SK-N-SH treated with all-trans-retinoic acid at 6 μM for 48 hours (cell line): Measurements from ENCODE around the gene EXOC4.

ENCODE experiments used
- ATAC-seq: fragments of 200-7000 bp; cut with Tn5 transposase; 3 replicates; pipeline ENCODE4 v1.9.1; 2020; ENCODE audit warnings: mild to moderate bottlenecking, moderate library complexity
- ARNTL ChIP-seq: fragments of 450-650 bp; formaldehyde crosslinking; IDR thresholded peaks from 2 replicates; pipeline ENCODE4 v1.5.0; 2020; ENCODE audit warnings: low read depth, mild to moderate bottlenecking, moderate library complexity, borderline replicate concordance
- BACH2 ChIP-seq: fragments of 250-450 bp; sonication (Bioruptor Pico); IDR thresholded peaks from 2 replicates; pipeline ENCODE4 v1.9.0; 2021; ENCODE audit warnings: mild to moderate bottlenecking, borderline replicate concordance
- CSDC2 ChIP-seq: fragments of 250-450 bp; sonication (Bioruptor Pico); IDR thresholded peaks from 2 replicates; pipeline ENCODE4 v1.5.0; 2020; ENCODE audit warnings: mild to moderate bottlenecking, moderate library complexity
- ESRRG ChIP-seq: fragments of 250-450 bp; sonication (Bioruptor Pico); IDR thresholded peaks from 2 replicates; pipeline ENCODE4 v1.6.1; 2021; ENCODE audit warnings: mild to moderate bottlenecking
- GLIS3 ChIP-seq: fragments of 250-450 bp; sonication (Bioruptor Pico); IDR thresholded peaks from 2 replicates; pipeline ENCODE4 v1.5.0; 2020; ENCODE audit warnings: mild to moderate bottlenecking, moderate library complexity
- ISL1 ChIP-seq: fragments of 250-450 bp; sonication (Bioruptor Pico); IDR thresholded peaks from 2 replicates; pipeline ENCODE4 v2.1.2; 2022; ENCODE audit warnings: mild to moderate bottlenecking, moderate library complexity
- OSR1 ChIP-seq: fragments of 250-450 bp; sonication (Bioruptor Pico); IDR thresholded peaks from 2 replicates; pipeline ENCODE4 v1.8.0; 2022; ENCODE audit warnings: moderate library complexity, mild to moderate bottlenecking, inconsistent platforms
- PPARA ChIP-seq: fragments of 250-450 bp; sonication (Bioruptor Pico); IDR thresholded peaks from 2 replicates; pipeline ENCODE4 v1.5.0; 2020; ENCODE audit warnings: mild to moderate bottlenecking, borderline replicate concordance
- TCF4 ChIP-seq: fragments of 250-450 bp; sonication (Bioruptor Pico); IDR thresholded peaks from 2 replicates; pipeline ENCODE4 v1.8.0; 2021; ENCODE audit warnings: mild to moderate bottlenecking, moderate library complexity, borderline replicate concordance
- TOX ChIP-seq: fragments of 250-450 bp; sonication (Bioruptor Pico); IDR thresholded peaks from 2 replicates; pipeline ENCODE4 v1.8.0; 2021; ENCODE audit warnings: mild to moderate bottlenecking, moderate library complexity, borderline replicate concordance
- ZC3H10 ChIP-seq: fragments of 250-450 bp; sonication (Bioruptor Pico); IDR thresholded peaks from 2 replicates; pipeline ENCODE4 v1.5.1; 2021; ENCODE audit warnings: mild to moderate bottlenecking, moderate library complexity
- ZFP3 ChIP-seq: fragments of 250-450 bp; sonication (Bioruptor Pico); IDR thresholded peaks from 2 replicates; pipeline ENCODE4 v1.5.0; 2020; ENCODE audit warnings: mild to moderate bottlenecking, moderate library complexity
- ZFP30 ChIP-seq: fragments of 450-650 bp; formaldehyde crosslinking; IDR thresholded peaks from 2 replicates; pipeline ENCODE4 v1.5.0; 2022; ENCODE audit warnings: mild to moderate bottlenecking, moderate library complexity
- ZNF565 ChIP-seq: fragments of 450-650 bp; formaldehyde crosslinking; conservative IDR thresholded peaks from 2 replicates; pipeline ENCODE4 v1.5.0; 2020; ENCODE audit warnings: low read depth, mild to moderate bottlenecking, moderate library complexity
- ZNF70 ChIP-seq: fragments of 450-650 bp; formaldehyde crosslinking; IDR thresholded peaks from 2 replicates; pipeline ENCODE4 v1.5.0; 2020; ENCODE audit warnings: mild to moderate bottlenecking, moderate library complexity
- ZNF8 ChIP-seq: fragments of 450-650 bp; formaldehyde crosslinking; IDR thresholded peaks from 2 replicates; pipeline ENCODE4 v1.5.0; 2020; ENCODE audit warnings: mild to moderate bottlenecking, moderate library complexity
- TF ChIP-seq, protein P1 (sequence below): fragments of 250-450 bp; sonication (Bioruptor Pico); IDR thresholded peaks from 2 replicates; pipeline ENCODE4 v1.8.0; 2021; ENCODE audit warnings: low read depth, mild to moderate bottlenecking, moderate library complexity, borderline replicate concordance
- TF ChIP-seq, protein P2 (sequence below): fragments of 250-450 bp; sonication (Bioruptor Pico); IDR thresholded peaks from 2 replicates; pipeline ENCODE4 v1.5.1; 2020; ENCODE audit warnings: low read depth, mild to moderate bottlenecking, moderate library complexity
- TF ChIP-seq, protein P3 (sequence below): fragments of 250-450 bp; sonication (Bioruptor Pico); IDR thresholded peaks from 2 replicates; pipeline ENCODE4 v1.8.0; 2020; ENCODE audit warnings: mild to moderate bottlenecking, moderate library complexity, borderline replicate concordance
- TF ChIP-seq, protein P4 (sequence below): fragments of 250-450 bp; sonication (Bioruptor Pico); IDR thresholded peaks from 2 replicates; pipeline ENCODE4 v1.5.0; 2020; ENCODE audit warnings: mild to moderate bottlenecking, moderate library complexity

EXOC4 gene

DNA sequence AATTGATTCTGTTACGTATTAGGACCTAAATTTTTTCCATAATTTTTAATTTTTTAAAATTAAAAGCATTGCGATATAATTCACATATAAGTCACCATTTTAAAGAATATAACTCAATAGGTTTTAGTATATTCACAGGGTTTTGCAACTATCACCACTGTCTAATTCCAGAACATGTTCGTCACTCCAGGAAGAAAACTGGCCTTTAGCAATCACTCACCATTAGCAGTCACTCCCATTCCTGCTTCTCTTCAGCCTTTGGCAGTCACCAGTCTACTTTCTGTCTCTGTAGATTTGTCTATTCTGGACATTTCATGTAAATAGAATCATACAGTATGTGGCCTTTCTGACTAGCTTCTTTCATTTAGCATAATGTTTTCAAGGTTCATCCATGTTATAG is 176.5 kb downstream of the EXOC4 start:
- no peak for ATAC-seq
- TF ChIP-seq ZNF8 (CRISPR knock-in tag) (no peak), ZNF565 (CRISPR knock-in tag) (no peak), ISL1 (no peak), ZNF70 (CRISPR knock-in tag) (no peak), ESRRG (CRISPR knock-in tag) (no peak), ZC3H10 (no peak), TCF4 (CRISPR knock-in tag) (no peak), ZFP30 (CRISPR knock-in tag) (no peak), PPARA (CRISPR knock-in tag) (no peak), TOX (CRISPR knock-in tag) (no peak), ARNTL (CRISPR knock-in tag) (no peak), BACH2 (CRISPR knock-in tag) (no peak), OSR1 (CRISPR knock-in tag) (no peak), GLIS3 (no peak), CSDC2 (CRISPR knock-in tag) (no peak), ZFP3 (CRISPR knock-in tag) (no peak)
- TF ChIP-seq, protein P1, sequence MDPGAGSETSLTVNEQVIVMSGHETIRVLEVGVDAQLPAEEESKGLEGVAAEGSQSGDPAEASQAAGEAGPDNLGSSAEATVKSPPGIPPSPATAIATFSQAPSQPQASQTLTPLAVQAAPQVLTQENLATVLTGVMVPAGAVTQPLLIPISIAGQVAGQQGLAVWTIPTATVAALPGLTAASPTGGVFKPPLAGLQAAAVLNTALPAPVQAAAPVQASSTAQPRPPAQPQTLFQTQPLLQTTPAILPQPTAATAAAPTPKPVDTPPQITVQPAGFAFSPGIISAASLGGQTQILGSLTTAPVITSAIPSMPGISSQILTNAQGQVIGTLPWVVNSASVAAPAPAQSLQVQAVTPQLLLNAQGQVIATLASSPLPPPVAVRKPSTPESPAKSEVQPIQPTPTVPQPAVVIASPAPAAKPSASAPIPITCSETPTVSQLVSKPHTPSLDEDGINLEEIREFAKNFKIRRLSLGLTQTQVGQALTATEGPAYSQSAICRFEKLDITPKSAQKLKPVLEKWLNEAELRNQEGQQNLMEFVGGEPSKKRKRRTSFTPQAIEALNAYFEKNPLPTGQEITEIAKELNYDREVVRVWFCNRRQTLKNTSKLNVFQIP (CRISPR knock-in tag): no peak
- TF ChIP-seq, protein P2, sequence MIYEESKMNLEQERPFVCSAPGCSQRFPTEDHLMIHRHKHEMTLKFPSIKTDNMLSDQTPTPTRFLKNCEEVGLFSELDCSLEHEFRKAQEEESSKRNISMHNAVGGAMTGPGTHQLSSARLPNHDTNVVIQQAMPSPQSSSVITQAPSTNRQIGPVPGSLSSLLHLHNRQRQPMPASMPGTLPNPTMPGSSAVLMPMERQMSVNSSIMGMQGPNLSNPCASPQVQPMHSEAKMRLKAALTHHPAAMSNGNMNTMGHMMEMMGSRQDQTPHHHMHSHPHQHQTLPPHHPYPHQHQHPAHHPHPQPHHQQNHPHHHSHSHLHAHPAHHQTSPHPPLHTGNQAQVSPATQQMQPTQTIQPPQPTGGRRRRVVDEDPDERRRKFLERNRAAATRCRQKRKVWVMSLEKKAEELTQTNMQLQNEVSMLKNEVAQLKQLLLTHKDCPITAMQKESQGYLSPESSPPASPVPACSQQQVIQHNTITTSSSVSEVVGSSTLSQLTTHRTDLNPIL (CRISPR knock-in tag): no peak
- TF ChIP-seq, protein P3, sequence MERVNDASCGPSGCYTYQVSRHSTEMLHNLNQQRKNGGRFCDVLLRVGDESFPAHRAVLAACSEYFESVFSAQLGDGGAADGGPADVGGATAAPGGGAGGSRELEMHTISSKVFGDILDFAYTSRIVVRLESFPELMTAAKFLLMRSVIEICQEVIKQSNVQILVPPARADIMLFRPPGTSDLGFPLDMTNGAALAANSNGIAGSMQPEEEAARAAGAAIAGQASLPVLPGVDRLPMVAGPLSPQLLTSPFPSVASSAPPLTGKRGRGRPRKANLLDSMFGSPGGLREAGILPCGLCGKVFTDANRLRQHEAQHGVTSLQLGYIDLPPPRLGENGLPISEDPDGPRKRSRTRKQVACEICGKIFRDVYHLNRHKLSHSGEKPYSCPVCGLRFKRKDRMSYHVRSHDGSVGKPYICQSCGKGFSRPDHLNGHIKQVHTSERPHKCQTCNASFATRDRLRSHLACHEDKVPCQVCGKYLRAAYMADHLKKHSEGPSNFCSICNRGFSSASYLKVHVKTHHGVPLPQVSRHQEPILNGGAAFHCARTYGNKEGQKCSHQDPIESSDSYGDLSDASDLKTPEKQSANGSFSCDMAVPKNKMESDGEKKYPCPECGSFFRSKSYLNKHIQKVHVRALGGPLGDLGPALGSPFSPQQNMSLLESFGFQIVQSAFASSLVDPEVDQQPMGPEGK (CRISPR knock-in tag): no peak
- TF ChIP-seq, protein P4, sequence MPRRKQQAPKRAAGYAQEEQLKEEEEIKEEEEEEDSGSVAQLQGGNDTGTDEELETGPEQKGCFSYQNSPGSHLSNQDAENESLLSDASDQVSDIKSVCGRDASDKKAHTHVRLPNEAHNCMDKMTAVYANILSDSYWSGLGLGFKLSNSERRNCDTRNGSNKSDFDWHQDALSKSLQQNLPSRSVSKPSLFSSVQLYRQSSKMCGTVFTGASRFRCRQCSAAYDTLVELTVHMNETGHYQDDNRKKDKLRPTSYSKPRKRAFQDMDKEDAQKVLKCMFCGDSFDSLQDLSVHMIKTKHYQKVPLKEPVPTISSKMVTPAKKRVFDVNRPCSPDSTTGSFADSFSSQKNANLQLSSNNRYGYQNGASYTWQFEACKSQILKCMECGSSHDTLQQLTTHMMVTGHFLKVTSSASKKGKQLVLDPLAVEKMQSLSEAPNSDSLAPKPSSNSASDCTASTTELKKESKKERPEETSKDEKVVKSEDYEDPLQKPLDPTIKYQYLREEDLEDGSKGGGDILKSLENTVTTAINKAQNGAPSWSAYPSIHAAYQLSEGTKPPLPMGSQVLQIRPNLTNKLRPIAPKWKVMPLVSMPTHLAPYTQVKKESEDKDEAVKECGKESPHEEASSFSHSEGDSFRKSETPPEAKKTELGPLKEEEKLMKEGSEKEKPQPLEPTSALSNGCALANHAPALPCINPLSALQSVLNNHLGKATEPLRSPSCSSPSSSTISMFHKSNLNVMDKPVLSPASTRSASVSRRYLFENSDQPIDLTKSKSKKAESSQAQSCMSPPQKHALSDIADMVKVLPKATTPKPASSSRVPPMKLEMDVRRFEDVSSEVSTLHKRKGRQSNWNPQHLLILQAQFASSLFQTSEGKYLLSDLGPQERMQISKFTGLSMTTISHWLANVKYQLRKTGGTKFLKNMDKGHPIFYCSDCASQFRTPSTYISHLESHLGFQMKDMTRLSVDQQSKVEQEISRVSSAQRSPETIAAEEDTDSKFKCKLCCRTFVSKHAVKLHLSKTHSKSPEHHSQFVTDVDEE (CRISPR knock-in tag): no peak
- TF ChIP-seq, all 23 proteins: peak for 0

DNA sequence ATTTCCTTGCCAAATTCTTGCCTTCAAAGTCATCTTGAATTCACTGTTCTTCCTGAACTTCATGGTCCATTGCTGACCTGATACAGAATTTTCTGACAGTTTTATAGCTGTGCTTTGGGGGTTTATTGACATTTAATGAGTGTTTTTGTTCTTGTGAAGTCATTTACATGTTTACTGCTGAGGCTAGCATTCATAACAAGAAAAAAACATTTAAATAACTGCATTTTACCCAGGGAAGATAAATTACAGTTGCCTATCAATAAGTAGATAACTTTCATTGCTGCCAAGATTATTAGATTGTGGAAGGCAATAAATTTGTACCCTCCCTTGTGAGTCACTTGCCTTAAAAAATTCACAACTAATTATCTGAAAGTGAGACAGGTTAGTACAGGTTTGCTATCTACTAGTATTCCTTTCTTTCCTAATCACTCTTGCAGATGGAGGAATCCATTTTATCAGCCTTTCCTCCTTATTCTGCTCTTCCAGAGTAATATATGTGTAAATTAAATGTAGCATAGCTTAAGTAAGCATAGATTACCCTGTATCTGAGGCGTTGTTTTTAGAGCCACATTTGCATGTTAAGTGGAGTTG is 178.4 kb downstream of the EXOC4 start:
- TF ChIP-seq ZNF8 (CRISPR knock-in tag) (no peak), ESRRG (CRISPR knock-in tag) (no peak)
- ATAC-seq: no peak

DNA sequence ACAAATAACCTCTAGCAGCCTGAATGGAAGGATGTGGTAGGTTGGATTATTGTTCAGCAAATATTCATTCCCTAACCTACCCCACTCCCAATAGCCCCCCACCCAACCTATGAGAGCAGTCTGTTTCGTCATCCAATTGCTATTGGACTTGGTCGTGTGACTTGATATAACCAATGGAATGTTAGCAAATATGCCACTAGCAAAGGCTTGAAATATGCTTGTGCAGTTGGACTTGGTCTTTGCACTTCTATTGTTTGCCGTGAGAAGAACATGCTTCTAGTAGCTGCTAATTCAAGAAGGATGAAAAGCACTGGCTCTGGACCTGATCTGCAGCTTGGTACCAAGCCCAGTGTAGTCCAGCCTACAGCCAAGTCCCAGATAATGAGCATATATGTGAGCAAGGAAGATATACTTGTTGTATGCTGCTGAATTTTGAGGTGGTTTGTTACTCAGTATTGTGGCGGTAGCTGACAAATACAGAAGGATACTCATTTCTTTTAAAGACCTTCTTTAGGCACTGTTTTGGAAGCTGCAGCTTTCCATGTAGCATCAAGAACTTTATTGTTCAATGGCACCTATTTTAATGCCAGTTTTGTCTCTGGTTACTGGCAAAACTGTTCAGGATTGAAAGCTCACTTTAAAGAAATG is 180.4 kb downstream of the EXOC4 start:
- TF ChIP-seq ZNF70 (CRISPR knock-in tag) (no peak), ARNTL (CRISPR knock-in tag) (no peak), ZFP30 (CRISPR knock-in tag) (no peak), GLIS3 (no peak), ZFP3 (CRISPR knock-in tag) (no peak), ESRRG (CRISPR knock-in tag) (no peak), CSDC2 (CRISPR knock-in tag) (no peak)
- TF ChIP-seq, protein P4 (CRISPR knock-in tag): no peak
- no peak for ATAC-seq
